PC-9 (cell line): ENCODE results near the gene TPTE. TPM values are rescaled to one million over a fixed set of nuclear protein-coding genes. Genes with fewer than 3 reads are reported as not detected.
"Not testable (repeated sequence)": the region's sequence is repeated elsewhere in the genome, so short reads cannot be mapped to it uniquely, and the experiment has no call there.

ENCODE experiments used
- Bru-seq: library from RNA; stranded (reverse); fragments of 400-500 nt; gene quantifications from one replicate; lab custom pipeline; 2021; lab: Mats Ljungman, UMichigan
- BruChase-seq, 2 experiments: library from RNA; stranded (reverse); fragments of 400-500 nt; gene quantifications; one replicate each; lab custom pipeline; 2021; lab: Mats Ljungman, UMichigan
- BruUV-seq: library from RNA; stranded (reverse); fragments of 400-500 nt; replicated peaks from 2 replicates; lab custom pipeline; 2021; lab: Mats Ljungman, UMichigan
- CTCF ChIA-PET: fragments of 300-600 bp; sonication (Branson Sonifier 250); formaldehyde crosslinking; loops from one replicate; lab custom pipeline; 2022; ENCODE audit warnings: antibody characterized with exemption; lab: Charles Lee
- POLR2A ChIA-PET: fragments of 300-600 bp; sonication (Branson Sonifier 250); formaldehyde crosslinking; loops from one replicate; lab custom pipeline; 2022; ENCODE audit warnings: antibody characterized with exemption; ENCODE audit not compliant: unreplicated experiment; lab: Charles Lee
- DNase-seq, 2 experiments: peaks; one replicate each; pipeline versions ENCODE4 v3.0.0 to v3.0.0-alpha.2; 2015 to 2022; ENCODE audit warnings: mixed read lengths in 1 of 2
- H2AFZ ChIP-seq: fragments of 200-600 bp; sonication (generic); 2 replicates; pipeline ENCODE4 v1.8.1; 2017; ENCODE audit warnings: antibody characterized with exemption
- H3F3A ChIP-seq: fragments of 200-600 bp; sonication (generic); 2 replicates; pipeline ENCODE4 v1.8.1; 2017; ENCODE audit warnings: antibody characterized with exemption, mild to moderate bottlenecking, low read depth; ENCODE audit not compliant: insufficient read depth
- H3K27ac ChIP-seq: fragments of 200-600 bp; sonication (generic); 2 replicates; pipeline ENCODE4 v1.6.1; 2016; ENCODE audit warnings: mixed run types
- H3K27me3 ChIP-seq: fragments of 200-600 bp; sonication (generic); 2 replicates; pipeline ENCODE4 v1.6.1; 2016; ENCODE audit warnings: low read depth, mixed run types; ENCODE audit not compliant: insufficient read depth
- H3K36me3 ChIP-seq: fragments of 200-600 bp; sonication (generic); 2 replicates; pipeline ENCODE4 v1.6.1; 2016; ENCODE audit warnings: low read depth, mixed run types
- H3K4me1 ChIP-seq: fragments of 200-600 bp; sonication (generic); replicated peaks from 2 replicates; pipeline ENCODE4 v1.6.1; 2016; ENCODE audit warnings: mixed run types; ENCODE audit not compliant: insufficient read depth
- H3K4me2 ChIP-seq: fragments of 200-600 bp; sonication (generic); 2 replicates; pipeline ENCODE4 v1.6.1; 2017; ENCODE audit warnings: mixed run types
- H3K4me3 ChIP-seq: fragments of 200-600 bp; sonication (generic); 2 replicates; pipeline ENCODE4 v1.6.1; 2016; ENCODE audit warnings: mixed run types
- H3K79me2 ChIP-seq: fragments of 200-600 bp; sonication (generic); 2 replicates; pipeline ENCODE4 v1.6.1; 2017; ENCODE audit warnings: low read depth, mixed run types
- H3K9me2 ChIP-seq: fragments of 200-600 bp; sonication (generic); 2 replicates; pipeline ENCODE4 v1.8.1; 2017; ENCODE audit warnings: mild to moderate bottlenecking; ENCODE audit not compliant: insufficient read depth
- H3K9me3 ChIP-seq: fragments of 200-600 bp; sonication (generic); 2 replicates; pipeline ENCODE4 v1.8.1; 2016; ENCODE audit warnings: low read depth; ENCODE audit not compliant: insufficient read depth
- H4K20me1 ChIP-seq: fragments of 200-600 bp; sonication (generic); 2 replicates; pipeline ENCODE4 v1.8.1; 2017; ENCODE audit not compliant: insufficient read depth
- EZH2 ChIP-seq: fragments of 200-600 bp; sonication (generic); IDR thresholded peaks from 2 replicates; pipeline ENCODE4 v1.8.0; 2017; ENCODE audit warnings: antibody characterized with exemption, low read depth
- intact Hi-C: fragments of 100-400 bp; cut with micrococcal nuclease; formaldehyde crosslinking; loops from one replicate; pipeline ENCODE4 v1.10.0; 2022; ENCODE audit not compliant: unreplicated experiment
- long read RNA-seq: library from polyadenylated mRNA; stranded (forward); transcript quantifications from one replicate; pipeline ENCODE4 v2.0.0, GENCODE V29; 2022
- total RNA-seq: library from RNA; stranded (reverse); gene quantifications from 2 replicates; pipeline ENCODE4 v1.2.3, GENCODE V29; 2021
- TF ChIP-seq, protein P1 (sequence below): fragments of 200-600 bp; sonication (generic); conservative IDR thresholded peaks from 2 replicates; pipeline ENCODE4 v1.6.1; 2017; ENCODE audit warnings: mixed run types, antibody characterized with exemption, mild to moderate bottlenecking, moderate library complexity

TPTE gene
- total RNA-seq (not detected in 2 replicates), Bru-seq, nascent RNA (not detected), BruChase-seq, experiment 1, labeled RNA remaining after a 2-hour chase (not detected), BruChase-seq, experiment 2, labeled RNA remaining after a 6-hour chase (not detected)
- long read RNA-seq, result 0 reads

DNA sequence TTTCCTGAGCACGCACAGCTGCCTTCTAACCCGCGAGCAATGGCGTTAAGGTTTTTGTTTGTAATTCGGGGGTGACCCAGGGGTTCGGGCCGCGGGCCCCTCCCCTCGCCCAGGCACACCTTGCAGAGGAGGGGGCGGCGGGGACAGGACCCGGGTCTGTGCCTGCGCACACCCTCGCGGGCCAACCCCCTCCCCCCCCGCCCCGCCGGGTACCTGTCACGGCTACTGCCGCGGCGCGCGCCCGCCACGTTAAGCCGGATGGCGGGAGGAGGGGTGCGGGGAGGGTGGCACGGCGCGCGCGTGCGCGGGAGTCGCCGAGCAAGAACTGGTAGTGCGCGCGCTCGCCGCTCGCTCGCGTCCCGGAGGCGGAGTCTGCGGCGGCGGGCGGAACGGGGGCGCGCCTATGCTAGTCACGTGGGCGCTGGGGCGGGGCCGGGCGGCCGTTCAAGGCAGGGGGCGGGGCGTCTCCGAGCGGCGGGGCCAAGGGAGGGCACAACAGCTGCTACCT is at the start of gene TPTE:
Gene TPTE, plus strand, starts transcription at position 493 of the 508 bp plus-strand sequence. CDS start 17,141 bp downstream, outside the sequence.
- Histone ChIP-seq H3K27me3 (no peaks in the 10 kb centered on the region), H3K27ac (no peak within 1 kb of the TSS), H3K79me2 (no peaks in the 10 kb centered on the region), H4K20me1 (no peaks in the 10 kb centered on the region), H2AFZ (no peak within 1 kb of the TSS), H3K4me1 (no peaks in the 10 kb centered on the region), H3K36me3 (no peaks in the 10 kb centered on the region), H3K4me3 (no peak within 1 kb of the TSS), H3K9me3 (no peaks in the 10 kb centered on the region), H3K9me2 (no peaks in the 10 kb centered on the region), H3K4me2 (no peak within 1 kb of the TSS), H3F3A (no peaks in the 10 kb centered on the region)
- ChIA-PET POLR2A (no interaction called here), CTCF (no interaction called here)
- TF ChIP-seq, protein P1, sequence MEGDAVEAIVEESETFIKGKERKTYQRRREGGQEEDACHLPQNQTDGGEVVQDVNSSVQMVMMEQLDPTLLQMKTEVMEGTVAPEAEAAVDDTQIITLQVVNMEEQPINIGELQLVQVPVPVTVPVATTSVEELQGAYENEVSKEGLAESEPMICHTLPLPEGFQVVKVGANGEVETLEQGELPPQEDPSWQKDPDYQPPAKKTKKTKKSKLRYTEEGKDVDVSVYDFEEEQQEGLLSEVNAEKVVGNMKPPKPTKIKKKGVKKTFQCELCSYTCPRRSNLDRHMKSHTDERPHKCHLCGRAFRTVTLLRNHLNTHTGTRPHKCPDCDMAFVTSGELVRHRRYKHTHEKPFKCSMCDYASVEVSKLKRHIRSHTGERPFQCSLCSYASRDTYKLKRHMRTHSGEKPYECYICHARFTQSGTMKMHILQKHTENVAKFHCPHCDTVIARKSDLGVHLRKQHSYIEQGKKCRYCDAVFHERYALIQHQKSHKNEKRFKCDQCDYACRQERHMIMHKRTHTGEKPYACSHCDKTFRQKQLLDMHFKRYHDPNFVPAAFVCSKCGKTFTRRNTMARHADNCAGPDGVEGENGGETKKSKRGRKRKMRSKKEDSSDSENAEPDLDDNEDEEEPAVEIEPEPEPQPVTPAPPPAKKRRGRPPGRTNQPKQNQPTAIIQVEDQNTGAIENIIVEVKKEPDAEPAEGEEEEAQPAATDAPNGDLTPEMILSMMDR, result no peak
- TF ChIP-seq EZH2, result no peak
- BruUV-seq, result no TSS peak
- intact Hi-C loops, result no loop called here
- DNase-seq, result no peak

- H3F3A ChIP-seq, H3K9me2 ChIP-seq, H3K79me2 ChIP-seq, H3K27ac ChIP-seq, H3K4me1 ChIP-seq, DNase-seq, H3K4me2 ChIP-seq, H3K36me3 ChIP-seq, POLR2A ChIA-PET, intact Hi-C loops, CTCF ChIA-PET, H4K20me1 ChIP-seq, BruUV-seq, H3K27me3 ChIP-seq, H2AFZ ChIP-seq, H3K9me3 ChIP-seq, H3K4me3 ChIP-seq: not testable (repeated sequence)
Observed at GRCh38 chr21:10471999-10472398, 49.4 kb upstream of the TPTE start.

GRCh38 chr21:10477794-10478193 is 43.6 kb upstream of the TPTE start:
- POLR2A ChIA-PET, H3K9me2 ChIP-seq, H2AFZ ChIP-seq, H3K27ac ChIP-seq, H3K4me3 ChIP-seq, intact Hi-C loops, H3K4me2 ChIP-seq, H3K27me3 ChIP-seq, BruUV-seq, H3K9me3 ChIP-seq, DNase-seq, CTCF ChIA-PET, H3K36me3 ChIP-seq, H3F3A ChIP-seq, H3K79me2 ChIP-seq, H4K20me1 ChIP-seq, H3K4me1 ChIP-seq: not testable (repeated sequence)

GRCh38 chr21:10479875-10480274 is 41.5 kb upstream of the TPTE start:
- H4K20me1 ChIP-seq, H3K27me3 ChIP-seq, BruUV-seq, POLR2A ChIA-PET, H3K4me3 ChIP-seq, H3K27ac ChIP-seq, H3K79me2 ChIP-seq, H3K4me2 ChIP-seq, H3K9me2 ChIP-seq, H3K4me1 ChIP-seq, DNase-seq, intact Hi-C loops, H3K9me3 ChIP-seq, CTCF ChIA-PET, H3K36me3 ChIP-seq, H3F3A ChIP-seq, H2AFZ ChIP-seq: not testable (repeated sequence)

- H3K36me3 ChIP-seq, BruUV-seq, H3F3A ChIP-seq, DNase-seq, H3K4me3 ChIP-seq, H3K79me2 ChIP-seq, H3K4me1 ChIP-seq, H2AFZ ChIP-seq, H3K9me2 ChIP-seq, H3K4me2 ChIP-seq, H3K27me3 ChIP-seq, H4K20me1 ChIP-seq, POLR2A ChIA-PET, H3K27ac ChIP-seq, intact Hi-C loops, CTCF ChIA-PET, H3K9me3 ChIP-seq: not testable (repeated sequence)
Observed at GRCh38 chr21:10484864-10485263, 36.5 kb upstream of the TPTE start.

DNA sequence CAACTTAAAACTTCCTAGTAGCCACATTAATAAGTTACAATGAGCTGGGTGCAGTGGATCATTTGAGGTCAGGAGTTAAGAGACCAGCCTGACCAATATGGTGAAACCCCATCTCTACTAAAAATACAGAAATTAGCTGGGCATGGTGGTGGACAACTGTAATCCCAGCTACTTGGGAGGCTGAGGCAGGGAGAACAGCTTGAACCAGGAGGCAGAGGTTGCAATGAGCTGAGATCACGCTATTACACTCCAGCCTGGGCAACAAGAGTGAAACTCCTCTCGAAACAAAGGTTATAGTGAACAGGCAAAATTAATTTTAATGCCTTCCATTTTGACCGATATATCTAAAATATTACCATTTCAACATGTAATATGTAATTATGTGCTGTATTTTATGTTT is 30.9 kb upstream of the TPTE start:
- BruUV-seq, H3K4me3 ChIP-seq, DNase-seq, POLR2A ChIA-PET, H2AFZ ChIP-seq, intact Hi-C loops, H3K9me2 ChIP-seq, CTCF ChIA-PET, H3K27ac ChIP-seq, H3K4me1 ChIP-seq, H3K36me3 ChIP-seq, H3K79me2 ChIP-seq, H4K20me1 ChIP-seq, H3K27me3 ChIP-seq, H3F3A ChIP-seq, H3K9me3 ChIP-seq, H3K4me2 ChIP-seq: not testable (repeated sequence)
